ENCODE data around the gene KRTAP5-7. TPM values are rescaled to one million over a fixed set of nuclear protein-coding genes. Genes with fewer than 3 reads are reported as not detected.
A peak's percentile ranks its signal among the peaks of the same experiment; 100 is the strongest.

The KRTAP5-7 gene
- total and polyA plus RNA-seq, 4 donors = 0.19 TPM; not detected in 3

- no peaks in the 10 kb centered on the region for H3K36me3 ChIP-seq (ENCODE audit: control insufficient read depth in 4 of 4, insufficient read depth in 3 of 4, low read depth in 1 of 4, low read length in 3 of 4)
- H3K4me1 ChIP-seq (ENCODE audit: control insufficient read depth in 4 of 4, insufficient read depth in 4 of 4, low read length in 3 of 4) = peaks cover 0 to 4% (median 3%) of the 10 kb centered on the region in 4 donors
- DNase-seq (ENCODE audit: low spot score) = peak; percentile 50
- WGBS = 21% methylated on average over 8 of the region's 8 CpGs
- H3K9me3 ChIP-seq (ENCODE audit: control insufficient read depth in 4 of 4, low read length in 3 of 4) = no peaks in the 10 kb centered on the region
- no peak for TF ChIP-seq RXRA (IDR thresholded peaks at IDR 0.05)
- no peak for TF ChIP-seq TAF1 (conservative IDR thresholded peaks at IDR 0.05)
- no peak for TF ChIP-seq MAX (IDR thresholded peaks at IDR 0.05)
- no peak for TF ChIP-seq FOXA2 (IDR thresholded peaks at IDR 0.05)
- no peak for TF ChIP-seq SP1 (IDR thresholded peaks at IDR 0.05)
- TF ChIP-seq EGR1 (IDR thresholded peaks at IDR 0.05; ENCODE audit: low read depth in 2 of 2) = no peak
- TF ChIP-seq FOXA1 (IDR thresholded peaks at IDR 0.05) = no peak
- TF ChIP-seq NR2F2 (IDR thresholded peaks at IDR 0.05) = no peak
- no peak for TF ChIP-seq REST (IDR thresholded peaks at IDR 0.05)
- peak; percentile 65 for TF ChIP-seq CTCF (IDR thresholded peaks at IDR 0.05; ENCODE audit: low read depth, low read length, missing input control)
- no peak for TF ChIP-seq ATF3 (IDR thresholded peaks at IDR 0.05)
- peak; percentile 84 to 92 for TF ChIP-seq RAD21 (IDR thresholded peaks at IDR 0.05)
- no peak for TF ChIP-seq GABPA (IDR thresholded peaks at IDR 0.05 in 1 of 2, conservative IDR thresholded peaks at IDR 0.05 in 1 of 2)
- H3K27me3 ChIP-seq (ENCODE audit: control insufficient read depth in 4 of 4, insufficient read depth in 4 of 4, low read length in 3 of 4) = no peaks in the 10 kb centered on the region
- no peak overlapping the region for H3K27ac ChIP-seq (ENCODE audit: low read depth in 1 of 2, low read length in 2 of 2)
- no peak overlapping the region for H3K9ac ChIP-seq (ENCODE audit: low read depth in 1 of 2, low read length in 2 of 2)
- H3K4me3 ChIP-seq (ENCODE audit: low read depth in 1 of 3, low read length in 3 of 3) = no peak overlapping the region
Measured at GRCh38 chr11:71563406-71563805, 36.3 kb downstream of the KRTAP5-7 start.

- 87% methylated on average over 4 of the region's 4 CpGs for WGBS
- Histone ChIP-seq H3K4me1 (ENCODE audit: control insufficient read depth in 4 of 4, insufficient read depth in 4 of 4, low read length in 3 of 4) (peaks cover 0 to 4% (median 3%) of the 10 kb centered on the region in 4 donors), H3K27ac (ENCODE audit: low read depth in 1 of 2, low read length in 2 of 2) (no peak overlapping the region), H3K4me3 (ENCODE audit: low read depth in 1 of 3, low read length in 3 of 3) (no peak overlapping the region), H3K9ac (ENCODE audit: low read depth in 1 of 2, low read length in 2 of 2) (no peak overlapping the region), H3K9me3 (ENCODE audit: control insufficient read depth in 4 of 4, low read length in 3 of 4) (no peaks in the 10 kb centered on the region), H3K36me3 (ENCODE audit: control insufficient read depth in 4 of 4, insufficient read depth in 3 of 4, low read depth in 1 of 4, low read length in 3 of 4) (no peaks in the 10 kb centered on the region), H3K27me3 (ENCODE audit: control insufficient read depth in 4 of 4, insufficient read depth in 4 of 4, low read length in 3 of 4) (no peaks in the 10 kb centered on the region)
- no peak for TF ChIP-seq REST (IDR thresholded peaks at IDR 0.05)
- peak; percentile 36 to 45 for TF ChIP-seq HNF4A (conservative IDR thresholded peaks at IDR 0.05)
- TF ChIP-seq GABPA (IDR thresholded peaks at IDR 0.05 in 1 of 2, conservative IDR thresholded peaks at IDR 0.05 in 1 of 2) = no peak
- no peak for DNase-seq (ENCODE audit: low spot score)
Measured at GRCh38 chr11:71564430-71564829, 37.4 kb downstream of the KRTAP5-7 start.
